HFF-Myc (cell line): ENCODE data around the gene L1CAM.

Source experiments
- DNase-seq: peaks from one replicate; pipeline ENCODE4 v3.0.0-alpha.2; 2011; ENCODE audit warnings: low read depth; ENCODE audit errors: extremely low read depth
- H3K4me3 ChIP-seq: replicated peaks from 2 replicates; pipeline ENCODE4 v1.5.1; 2011; ENCODE audit warnings: low read depth, mild to moderate bottlenecking, control low read depth, low read length
- CTCF ChIP-seq: IDR thresholded peaks from 2 replicates; pipeline ENCODE4 v1.5.1; 2012; ENCODE audit warnings: mild to moderate bottlenecking, low read depth, low read length, control low read depth; ENCODE audit errors: missing control alignments

Gene L1CAM

GRCh38 chrX:153917869-153918268, 31.9 kb upstream of the L1CAM start:
- no peak for DNase-seq
- TF ChIP-seq CTCF: no peak
- no peak overlapping the region for H3K4me3 ChIP-seq

GRCh38 chrX:153913701-153914100, 27.7 kb upstream of the L1CAM start:
- no peak overlapping the region for H3K4me3 ChIP-seq
- no peak for TF ChIP-seq CTCF
- no peak for DNase-seq

GRCh38 chrX:153913211-153913610, 27.2 kb upstream of the L1CAM start:
- no peak for DNase-seq
- TF ChIP-seq CTCF: no peak
- no peak overlapping the region for H3K4me3 ChIP-seq

GRCh38 chrX:153911798-153912197, 25.8 kb upstream of the L1CAM start:
- H3K4me3 ChIP-seq: no peak overlapping the region
- TF ChIP-seq CTCF: no peak
- no peak for DNase-seq

- TF ChIP-seq CTCF: no peak
- H3K4me3 ChIP-seq: no peak overlapping the region
- DNase-seq: no peak
Measured at GRCh38 chrX:153910446-153910845, 24.5 kb upstream of the L1CAM start.

- no peak for DNase-seq
- no peak overlapping the region for H3K4me3 ChIP-seq
- no peak for TF ChIP-seq CTCF
Measured at GRCh38 chrX:153909980-153910360, 24.0 kb upstream of the L1CAM start.

GRCh38 chrX:153909024-153909979, 23.3 kb upstream of the L1CAM start:
- no peak overlapping the region for H3K4me3 ChIP-seq
- no peak for DNase-seq
- TF ChIP-seq CTCF: no peak
